OCI-LY3 (cell line): Measurements from ENCODE around the gene ATP5IF1.

Source experiments
- H2AFZ ChIP-seq: fragments of 200-600, 300-600 bp; shearing (Covaris generic); 2 replicates; pipeline ENCODE4 v1.6.0; 2014; ENCODE audit warnings: antibody characterized with exemption, low read depth, low read length
- H3K27ac ChIP-seq: fragments of 200-600, 300-600 bp; sonication (generic); 2 replicates; pipeline ENCODE4 v1.5.1; 2014; ENCODE audit warnings: mild to moderate bottlenecking, low read length, moderate library complexity, mixed read lengths
- H3K27me3 ChIP-seq: fragments of 200-600, 300-600 bp; sonication (generic); 2 replicates; pipeline ENCODE4 v1.6.1; 2014; ENCODE audit warnings: low read depth, low read length, mixed read lengths
- H3K36me3 ChIP-seq: fragments of 200-600, 300-600 bp; sonication (generic); replicated peaks from 2 replicates; pipeline ENCODE3; 2014; ENCODE audit warnings: low read depth, low read length, mixed read lengths
- H3K4me1 ChIP-seq: fragments of 300-600, 200-600 bp; sonication (generic); 2 replicates; pipeline ENCODE4 v1.6.1; 2014; ENCODE audit warnings: low read length, mixed read lengths
- H3K4me2 ChIP-seq: fragments of 200-600, 300-600 bp; sonication (generic); 2 replicates; pipeline ENCODE4 v1.6.1; 2014; ENCODE audit warnings: low read length, mixed read lengths
- H3K4me3 ChIP-seq: fragments of 300-600, 200-600 bp; sonication (generic); 2 replicates; pipeline ENCODE4 v1.5.1; 2014; ENCODE audit warnings: antibody characterized with exemption, mild to moderate bottlenecking, low read length, moderate library complexity
- H3K79me2 ChIP-seq: fragments of 300-600, 200-600 bp; shearing (Covaris generic); 2 replicates; pipeline ENCODE4 v1.6.1; 2014; ENCODE audit warnings: mild to moderate bottlenecking, low read length, mixed read lengths
- H3K9ac ChIP-seq: fragments of 300-600, 200-600 bp; shearing (Covaris generic); 2 replicates; pipeline ENCODE4 v1.6.0; 2014; ENCODE audit warnings: mild to moderate bottlenecking, low read length, moderate library complexity
- H3K9me3 ChIP-seq: fragments of 200-600, 300-600 bp; shearing (Covaris generic); 2 replicates; pipeline ENCODE4 v1.6.1; 2014; ENCODE audit warnings: low read length, mixed read lengths; ENCODE audit not compliant: insufficient read depth
- H4K20me1 ChIP-seq: fragments of 200-600, 300-600 bp; sonication (generic); 2 replicates; pipeline ENCODE4 v1.6.1; 2016; ENCODE audit warnings: low read length, mixed read lengths; ENCODE audit not compliant: insufficient read depth
- EZH2phosphoT487 ChIP-seq: fragments of 200-600 bp; shearing (Covaris generic); IDR thresholded peaks from 2 replicates; pipeline ENCODE4 v1.6.1; 2018; ENCODE audit warnings: antibody characterized with exemption, mixed run types, low read depth
- TF ChIP-seq, protein P1 (sequence below): fragments of 200-600, 300-600 bp; sonication (generic); IDR thresholded peaks from 2 replicates; pipeline ENCODE4 v1.5.1; 2014; ENCODE audit warnings: antibody characterized with exemption, low read length, low read depth

ATP5IF1 gene

DNA sequence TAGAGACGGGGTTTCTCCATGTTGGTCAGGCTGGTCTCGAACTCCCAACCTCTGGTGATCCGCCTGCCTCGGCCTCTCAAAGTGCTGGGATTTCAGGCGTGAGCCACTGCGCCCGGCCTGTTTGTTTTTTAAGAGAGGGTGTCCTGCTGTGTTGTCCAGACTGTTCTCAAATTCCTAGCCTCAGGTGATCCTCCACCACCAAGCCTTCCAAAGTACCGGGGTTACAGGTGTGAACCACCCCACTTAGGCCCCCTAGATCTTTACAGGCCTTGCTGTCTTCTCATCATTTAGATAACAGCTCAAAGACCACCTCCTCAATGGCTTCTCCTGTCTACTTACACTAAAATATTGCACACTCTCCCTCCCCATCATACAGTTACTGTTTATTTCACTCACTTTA, 29.7 kb downstream of the ATP5IF1 start:
- no peak overlapping the region for H3K27ac ChIP-seq
- H3K4me1 ChIP-seq, result peaks cover 3% of the 10 kb centered on the region; the same call in 1 of the 2 replicates
- no peak overlapping the region for H3K4me2 ChIP-seq
- no peaks in the 10 kb centered on the region for H3K9me3 ChIP-seq
- H3K79me2 ChIP-seq, result peaks cover 22% of the 10 kb centered on the region
- no peak for TF ChIP-seq EZH2phosphoT487
- TF ChIP-seq, protein P1, sequence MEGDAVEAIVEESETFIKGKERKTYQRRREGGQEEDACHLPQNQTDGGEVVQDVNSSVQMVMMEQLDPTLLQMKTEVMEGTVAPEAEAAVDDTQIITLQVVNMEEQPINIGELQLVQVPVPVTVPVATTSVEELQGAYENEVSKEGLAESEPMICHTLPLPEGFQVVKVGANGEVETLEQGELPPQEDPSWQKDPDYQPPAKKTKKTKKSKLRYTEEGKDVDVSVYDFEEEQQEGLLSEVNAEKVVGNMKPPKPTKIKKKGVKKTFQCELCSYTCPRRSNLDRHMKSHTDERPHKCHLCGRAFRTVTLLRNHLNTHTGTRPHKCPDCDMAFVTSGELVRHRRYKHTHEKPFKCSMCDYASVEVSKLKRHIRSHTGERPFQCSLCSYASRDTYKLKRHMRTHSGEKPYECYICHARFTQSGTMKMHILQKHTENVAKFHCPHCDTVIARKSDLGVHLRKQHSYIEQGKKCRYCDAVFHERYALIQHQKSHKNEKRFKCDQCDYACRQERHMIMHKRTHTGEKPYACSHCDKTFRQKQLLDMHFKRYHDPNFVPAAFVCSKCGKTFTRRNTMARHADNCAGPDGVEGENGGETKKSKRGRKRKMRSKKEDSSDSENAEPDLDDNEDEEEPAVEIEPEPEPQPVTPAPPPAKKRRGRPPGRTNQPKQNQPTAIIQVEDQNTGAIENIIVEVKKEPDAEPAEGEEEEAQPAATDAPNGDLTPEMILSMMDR, result no peak
- no peaks in the 10 kb centered on the region for H3K36me3 ChIP-seq
- no peak overlapping the region for H2AFZ ChIP-seq
- H3K4me3 ChIP-seq, result no peak overlapping the region
- H4K20me1 ChIP-seq, result peaks cover 8% of the 10 kb centered on the region; the same call in 1 of the 2 replicates
- no peak overlapping the region for H3K9ac ChIP-seq
- no peaks in the 10 kb centered on the region for H3K27me3 ChIP-seq

DNA sequence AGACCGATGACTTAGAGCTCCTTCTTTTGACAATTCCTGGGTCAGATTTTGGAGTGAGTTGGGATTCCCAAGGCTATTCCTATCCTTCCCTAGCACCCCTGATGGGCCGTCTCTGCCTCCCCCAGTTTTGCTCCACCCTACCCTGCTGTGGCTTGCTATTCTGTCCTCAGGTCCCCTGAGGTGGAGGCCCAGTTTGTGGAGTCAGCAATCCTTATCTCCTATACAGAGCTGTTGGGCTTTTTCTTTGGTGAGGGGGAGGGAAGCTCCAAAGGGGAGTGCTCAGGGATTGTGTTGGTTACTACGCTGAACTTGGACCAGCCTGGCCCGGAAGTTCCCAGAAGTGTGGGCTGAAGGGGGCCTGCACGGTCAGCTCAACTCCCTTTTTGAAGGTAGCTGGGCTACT, 31.0 kb downstream of the ATP5IF1 start:
- no peaks in the 10 kb centered on the region for H3K4me1 ChIP-seq
- no peaks in the 10 kb centered on the region for H3K9me3 ChIP-seq
- TF ChIP-seq, protein P1, result no peak
- no peak for TF ChIP-seq EZH2phosphoT487
- H2AFZ ChIP-seq, result no peak overlapping the region
- no peak overlapping the region for H3K27ac ChIP-seq
- H3K36me3 ChIP-seq, result no peaks in the 10 kb centered on the region
- no peak overlapping the region for H3K4me2 ChIP-seq
- no peaks in the 10 kb centered on the region for H3K27me3 ChIP-seq
- no peak overlapping the region for H3K9ac ChIP-seq
- H3K4me3 ChIP-seq, result no peak overlapping the region
- peaks cover 13% of the 10 kb centered on the region; the same call in 1 of the 2 replicates for H3K79me2 ChIP-seq
- H4K20me1 ChIP-seq, result peaks cover 8% of the 10 kb centered on the region; the same call in 1 of the 2 replicates

DNA sequence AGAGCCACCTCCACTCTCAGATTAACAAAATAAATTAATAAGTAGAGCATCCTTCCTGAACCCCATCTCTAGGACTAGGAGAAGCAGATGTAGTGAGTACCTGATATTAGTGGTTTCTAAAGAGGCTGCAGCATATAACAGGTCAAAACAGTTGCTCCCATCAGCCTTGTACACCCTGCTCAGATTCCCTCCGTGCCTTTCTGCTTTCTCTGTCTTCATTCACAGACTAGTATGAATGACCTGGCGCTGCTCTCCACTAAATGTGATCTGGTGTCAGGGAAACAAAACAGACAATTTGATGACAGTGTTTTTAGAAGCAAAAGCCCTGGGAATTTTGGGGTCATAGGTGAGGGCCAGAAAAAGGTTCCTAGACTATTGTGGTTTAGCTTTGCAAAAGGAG, 31.7 kb downstream of the ATP5IF1 start:
- peaks cover 8% of the 10 kb centered on the region; the same call in 1 of the 2 replicates for H4K20me1 ChIP-seq
- TF ChIP-seq, protein P1, result no peak
- no peak for TF ChIP-seq EZH2phosphoT487
- no peak overlapping the region for H3K4me2 ChIP-seq
- H3K27me3 ChIP-seq, result no peaks in the 10 kb centered on the region
- H3K9ac ChIP-seq, result no peak overlapping the region
- H3K4me3 ChIP-seq, result no peak overlapping the region
- no peak overlapping the region for H2AFZ ChIP-seq
- no peaks in the 10 kb centered on the region for H3K9me3 ChIP-seq
- H3K27ac ChIP-seq, result no peak overlapping the region
- peaks cover 13% of the 10 kb centered on the region; the same call in 1 of the 2 replicates for H3K79me2 ChIP-seq
- no peaks in the 10 kb centered on the region for H3K4me1 ChIP-seq
- no peaks in the 10 kb centered on the region for H3K36me3 ChIP-seq

DNA sequence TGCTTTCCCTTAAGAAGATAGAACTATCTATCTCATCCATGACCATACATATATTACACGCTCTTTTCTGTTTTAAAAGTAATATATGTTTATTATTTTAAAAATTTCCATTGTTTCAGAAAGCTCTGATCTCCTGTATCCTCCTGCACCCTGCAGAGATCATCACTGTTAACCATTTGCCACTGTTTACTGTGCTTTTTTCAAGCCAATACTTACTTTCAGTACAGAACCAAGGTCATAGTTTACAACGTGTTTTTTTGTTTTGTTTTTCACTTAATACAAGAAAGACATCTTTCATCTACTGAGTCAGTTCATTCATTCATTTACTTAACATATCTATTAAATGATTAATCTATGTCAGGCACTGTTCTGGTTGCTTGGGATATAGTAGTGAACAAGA, 33.6 kb downstream of the ATP5IF1 start:
- H4K20me1 ChIP-seq, result peaks cover 8% of the 10 kb centered on the region; the same call in 1 of the 2 replicates
- no peaks in the 10 kb centered on the region for H3K4me1 ChIP-seq
- no peak overlapping the region for H3K4me3 ChIP-seq
- no peak overlapping the region for H2AFZ ChIP-seq
- no peaks in the 10 kb centered on the region for H3K27me3 ChIP-seq
- TF ChIP-seq EZH2phosphoT487, result no peak
- TF ChIP-seq, protein P1, result no peak
- H3K79me2 ChIP-seq, result peaks cover 7% of the 10 kb centered on the region; the same call in 1 of the 2 replicates
- H3K9me3 ChIP-seq, result no peaks in the 10 kb centered on the region
- H3K9ac ChIP-seq, result no peak overlapping the region
- H3K36me3 ChIP-seq, result no peaks in the 10 kb centered on the region
- H3K27ac ChIP-seq, result no peak overlapping the region
- H3K4me2 ChIP-seq, result no peak overlapping the region
